Nephron (organoid): ENCODE data around the gene HBD.

Experiments
- H3K27ac Mint-ChIP-seq, 3 experiments: 2 replicates each; pipeline ENCODE4 v1.8.0; 2020; ENCODE audit warnings: mixed read lengths in 3 of 3, mild to moderate bottlenecking in 2 of 3, moderate library complexity in 1 of 3
- H3K27me3 Mint-ChIP-seq: 2 replicates; pipeline ENCODE4 v1.8.0; 2021; ENCODE audit warnings: low read depth, mild to moderate bottlenecking, moderate library complexity, mixed read lengths
- H3K36me3 Mint-ChIP-seq: 2 replicates; pipeline ENCODE4 v1.8.0; 2020; ENCODE audit warnings: low read depth, mixed read lengths
- H3K4me1 Mint-ChIP-seq: 2 replicates; pipeline ENCODE4 v1.8.0; 2020; ENCODE audit warnings: mixed read lengths
- H3K4me3 Mint-ChIP-seq, 3 experiments: 2 replicates each; pipeline ENCODE4 v1.8.0; 2020; ENCODE audit warnings: mild to moderate bottlenecking in 3 of 3, mixed read lengths in 3 of 3, moderate library complexity in 2 of 3
- H3K9me3 Mint-ChIP-seq: 2 replicates; pipeline ENCODE4 v1.8.0; 2020; ENCODE audit warnings: mixed read lengths
- TF ChIP-seq, protein P1 (sequence below), 3 experiments: fragments of 200-600 bp; sonication (generic); IDR thresholded peaks; one replicate each; pipeline ENCODE4 v1.5.0; 2021; ENCODE audit warnings: antibody characterized with exemption in 3 of 3; ENCODE audit not compliant: unreplicated experiment in 3 of 3

HBD gene

DNA sequence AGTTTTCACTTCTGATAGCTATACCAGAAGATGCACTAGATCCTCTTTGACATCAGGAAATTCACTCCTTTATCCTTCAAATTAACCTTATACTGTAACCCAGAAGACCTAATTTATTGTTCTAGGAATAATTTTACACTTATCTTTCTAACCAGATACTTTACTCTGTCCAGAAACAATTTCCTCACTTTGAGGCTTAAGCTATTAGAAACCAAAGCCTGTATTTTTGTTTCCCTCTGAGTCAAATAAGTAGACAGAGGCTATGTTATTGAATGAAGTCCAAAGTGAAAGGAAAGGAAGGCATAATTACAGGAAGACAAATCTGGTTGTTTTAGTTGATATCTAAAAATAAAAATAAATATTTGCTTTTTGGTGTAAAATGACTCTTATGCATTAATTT, 36.0 kb downstream of the HBD start:
- no peaks in the 10 kb centered on the region for H3K36me3 Mint-ChIP-seq
- peaks cover under 1% of the 10 kb centered on the region for H3K9me3 Mint-ChIP-seq
- no peaks in the 10 kb centered on the region for H3K4me1 Mint-ChIP-seq
- H3K4me3 Mint-ChIP-seq, result no peak overlapping the region
- TF ChIP-seq, protein P1, sequence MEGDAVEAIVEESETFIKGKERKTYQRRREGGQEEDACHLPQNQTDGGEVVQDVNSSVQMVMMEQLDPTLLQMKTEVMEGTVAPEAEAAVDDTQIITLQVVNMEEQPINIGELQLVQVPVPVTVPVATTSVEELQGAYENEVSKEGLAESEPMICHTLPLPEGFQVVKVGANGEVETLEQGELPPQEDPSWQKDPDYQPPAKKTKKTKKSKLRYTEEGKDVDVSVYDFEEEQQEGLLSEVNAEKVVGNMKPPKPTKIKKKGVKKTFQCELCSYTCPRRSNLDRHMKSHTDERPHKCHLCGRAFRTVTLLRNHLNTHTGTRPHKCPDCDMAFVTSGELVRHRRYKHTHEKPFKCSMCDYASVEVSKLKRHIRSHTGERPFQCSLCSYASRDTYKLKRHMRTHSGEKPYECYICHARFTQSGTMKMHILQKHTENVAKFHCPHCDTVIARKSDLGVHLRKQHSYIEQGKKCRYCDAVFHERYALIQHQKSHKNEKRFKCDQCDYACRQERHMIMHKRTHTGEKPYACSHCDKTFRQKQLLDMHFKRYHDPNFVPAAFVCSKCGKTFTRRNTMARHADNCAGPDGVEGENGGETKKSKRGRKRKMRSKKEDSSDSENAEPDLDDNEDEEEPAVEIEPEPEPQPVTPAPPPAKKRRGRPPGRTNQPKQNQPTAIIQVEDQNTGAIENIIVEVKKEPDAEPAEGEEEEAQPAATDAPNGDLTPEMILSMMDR (IDR thresholded peaks at IDR 0.05; ENCODE audit: unreplicated experiment in 3 of 3), result no peak
- H3K27me3 Mint-ChIP-seq, result no peaks in the 10 kb centered on the region
- no peak overlapping the region for H3K27ac Mint-ChIP-seq

DNA sequence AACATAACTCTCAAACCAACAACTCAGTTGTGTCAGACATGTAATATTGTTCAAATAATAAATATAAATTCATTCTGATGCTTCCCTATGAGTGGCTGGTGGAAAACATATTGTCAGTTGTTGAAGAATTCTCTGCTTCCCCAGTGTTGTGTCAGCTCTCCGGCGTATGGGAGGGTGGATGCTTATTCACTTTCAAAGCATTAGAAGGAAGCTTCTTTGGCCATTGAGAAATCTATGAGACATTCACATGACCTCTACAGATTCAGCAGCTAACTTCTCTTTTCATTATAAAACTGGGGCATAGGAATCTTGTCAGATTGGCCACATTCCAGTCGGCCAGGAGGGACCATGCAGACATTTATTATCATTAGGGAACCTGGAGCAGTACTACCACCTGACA, 36.7 kb downstream of the HBD start:
- H3K27ac Mint-ChIP-seq, result no peak overlapping the region
- no peak overlapping the region for H3K4me3 Mint-ChIP-seq
- TF ChIP-seq, protein P1 (IDR thresholded peaks at IDR 0.05; ENCODE audit: unreplicated experiment in 3 of 3), result no peak
- H3K4me1 Mint-ChIP-seq, result no peaks in the 10 kb centered on the region
- peaks cover 3% of the 10 kb centered on the region for H3K9me3 Mint-ChIP-seq
- H3K27me3 Mint-ChIP-seq, result no peaks in the 10 kb centered on the region
- H3K36me3 Mint-ChIP-seq, result no peaks in the 10 kb centered on the region

DNA sequence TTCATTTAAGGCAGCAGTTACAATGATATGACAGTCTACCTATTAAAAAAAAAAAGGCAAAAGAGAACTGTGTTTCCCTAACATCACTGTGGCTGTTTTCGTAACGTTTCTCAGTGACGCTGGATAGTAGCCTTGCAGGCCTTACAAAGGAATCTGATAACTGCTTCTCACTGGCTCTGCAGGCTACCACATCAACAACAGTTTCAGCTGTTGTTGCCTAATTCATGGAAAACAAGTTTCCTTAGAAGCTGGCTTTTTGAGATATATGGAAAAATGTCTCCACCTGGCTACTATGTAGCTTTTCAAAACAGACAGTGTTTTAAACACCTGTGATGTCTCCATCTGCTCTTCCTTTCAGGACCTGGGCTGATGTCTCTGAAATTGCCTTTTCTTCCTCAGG, 37.6 kb downstream of the HBD start:
- H3K4me1 Mint-ChIP-seq, result no peaks in the 10 kb centered on the region
- no peaks in the 10 kb centered on the region for H3K36me3 Mint-ChIP-seq
- peaks cover 3% of the 10 kb centered on the region for H3K9me3 Mint-ChIP-seq
- no peaks in the 10 kb centered on the region for H3K27me3 Mint-ChIP-seq
- TF ChIP-seq, protein P1 (IDR thresholded peaks at IDR 0.05; ENCODE audit: unreplicated experiment in 3 of 3), result no peak
- H3K4me3 Mint-ChIP-seq, result no peak overlapping the region
- no peak overlapping the region for H3K27ac Mint-ChIP-seq

DNA sequence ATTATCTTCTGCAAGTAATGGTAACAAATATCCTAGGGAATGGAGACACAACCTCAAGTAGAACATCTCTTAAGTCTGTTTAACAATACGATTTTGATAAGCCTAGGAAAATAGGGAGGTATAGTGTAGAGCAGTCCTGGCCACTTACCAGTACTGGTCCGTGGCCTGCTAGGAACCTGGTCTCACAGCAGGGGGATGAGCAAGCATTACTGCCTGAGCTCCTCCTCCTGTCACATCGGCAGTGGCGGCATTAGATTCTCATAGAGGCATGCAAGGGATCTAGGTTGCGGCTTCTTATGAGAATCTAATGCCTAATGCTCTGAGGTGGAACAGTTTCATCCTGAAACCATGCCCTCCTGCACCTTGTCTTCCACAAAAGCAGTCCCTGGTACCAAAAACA, 38.2 kb downstream of the HBD start:
- H3K27me3 Mint-ChIP-seq, result no peaks in the 10 kb centered on the region
- no peaks in the 10 kb centered on the region for H3K4me1 Mint-ChIP-seq
- no peak overlapping the region for H3K4me3 Mint-ChIP-seq
- TF ChIP-seq, protein P1 (IDR thresholded peaks at IDR 0.05; ENCODE audit: unreplicated experiment in 3 of 3), result no peak
- H3K9me3 Mint-ChIP-seq, result peaks cover 3% of the 10 kb centered on the region
- H3K36me3 Mint-ChIP-seq, result no peaks in the 10 kb centered on the region
- no peak overlapping the region for H3K27ac Mint-ChIP-seq

DNA sequence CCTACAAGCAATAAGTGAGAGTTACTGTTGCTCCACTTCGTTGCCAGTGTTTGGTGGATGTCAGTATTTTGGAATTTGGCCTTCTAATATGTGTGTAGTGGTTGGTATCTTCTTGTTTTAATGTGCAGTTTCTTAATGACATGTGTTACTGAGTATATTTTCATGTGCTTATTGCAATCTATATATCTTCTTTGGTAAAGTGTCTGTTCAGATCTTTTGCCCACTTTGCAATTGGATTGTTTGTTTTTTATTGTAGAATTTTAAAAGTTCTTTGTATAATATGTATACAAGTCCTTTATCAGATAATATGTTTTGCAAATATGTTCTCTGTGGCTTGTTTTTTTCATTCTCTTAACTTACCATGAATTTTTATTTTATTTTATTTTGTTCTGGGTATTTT, 41.5 kb downstream of the HBD start:
- Mint-ChIP-seq H3K27me3 (no peaks in the 10 kb centered on the region), H3K4me1 (no peaks in the 10 kb centered on the region), H3K9me3 (peaks cover 9% of the 10 kb centered on the region), H3K36me3 (no peaks in the 10 kb centered on the region), H3K27ac (no peak overlapping the region), H3K4me3 (no peak overlapping the region)
- TF ChIP-seq, protein P1 (IDR thresholded peaks at IDR 0.05; ENCODE audit: unreplicated experiment in 3 of 3), result no peak

DNA sequence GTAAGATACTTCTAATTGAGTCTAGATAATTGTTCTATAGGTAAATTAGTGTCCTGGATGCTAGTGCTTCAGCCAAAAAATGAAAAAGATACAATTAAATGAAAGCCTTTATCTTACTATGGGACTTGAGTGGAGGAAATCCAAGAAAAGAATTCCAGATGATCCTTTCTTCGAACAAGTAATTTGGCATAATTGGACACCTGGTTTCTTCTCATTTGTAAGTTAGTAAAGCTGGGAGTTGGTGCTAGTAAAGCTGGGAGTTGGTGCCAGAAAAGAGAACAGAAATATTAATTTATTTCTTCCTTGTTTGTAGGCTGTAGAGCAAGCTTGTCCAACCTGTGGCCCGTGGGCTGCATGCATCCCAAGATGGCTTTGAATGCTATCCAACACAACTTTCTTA, 46.1 kb downstream of the HBD start:
- Mint-ChIP-seq H3K4me3 (no peak overlapping the region), H3K4me1 (no peaks in the 10 kb centered on the region), H3K27ac (no peak overlapping the region), H3K36me3 (no peaks in the 10 kb centered on the region), H3K9me3 (peaks cover 8% of the 10 kb centered on the region), H3K27me3 (no peaks in the 10 kb centered on the region)
- TF ChIP-seq, protein P1 (IDR thresholded peaks at IDR 0.05; ENCODE audit: unreplicated experiment in 3 of 3), result no peak
